ENCODE measurements around the gene RAD1.

- no peak for TF ChIP-seq CTCF (IDR thresholded peaks at IDR 0.05)
- no peak for TF ChIP-seq ZFX (IDR thresholded peaks at IDR 0.05; ENCODE audit: borderline replicate concordance)
These were observed 13.0 kb upstream of the RAD1 start for GRCh38 chr5:34928267-34928666.

Measured in 22Rv1 (cell line).